ENCODE measurements around the gene ADARB2.
"Not testable (repeated sequence)": the region's sequence is repeated elsewhere in the genome, so short reads cannot be mapped to it uniquely, and the experiment has no call there.

The ADARB2 gene

DNA sequence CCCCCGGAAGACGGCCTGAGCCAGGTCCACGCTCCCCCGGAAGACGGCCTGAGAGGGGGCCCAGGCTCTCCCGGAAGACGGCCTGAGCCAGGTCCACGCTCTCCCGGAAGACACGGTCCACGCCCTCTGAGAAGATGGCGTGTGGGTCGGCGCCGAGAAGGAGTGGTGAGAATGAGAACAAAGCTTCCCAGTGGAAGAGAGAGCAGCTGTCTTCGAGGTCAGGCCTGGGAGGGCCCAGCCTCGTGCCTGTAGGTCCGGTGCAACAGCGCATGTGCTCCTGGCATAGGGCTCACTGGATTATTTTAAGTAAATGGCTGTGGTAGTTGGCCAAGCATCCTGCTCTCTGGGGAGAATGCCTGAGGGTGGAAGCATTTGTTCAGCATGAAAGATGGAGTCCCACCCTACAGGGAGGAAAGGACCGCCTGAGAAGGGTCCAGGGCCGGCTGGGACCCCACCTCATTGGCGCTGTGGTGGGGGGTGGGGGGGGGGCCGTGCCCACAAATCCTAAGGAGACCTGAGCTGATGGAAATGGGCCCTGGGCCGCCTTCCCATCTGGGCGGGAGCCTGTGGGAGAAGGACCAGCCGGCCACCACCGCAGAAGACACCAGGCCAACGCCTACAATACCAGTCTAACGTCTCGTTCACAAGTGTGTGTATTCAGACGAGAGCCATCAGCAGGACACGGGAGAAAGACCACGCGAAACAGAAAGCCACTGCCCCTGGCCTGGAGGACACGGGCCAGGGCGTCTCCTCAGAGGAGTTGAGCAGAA lies 471.1 kb downstream of the ADARB2 start:
- DNase-seq = peak; percentile 15

DNA sequence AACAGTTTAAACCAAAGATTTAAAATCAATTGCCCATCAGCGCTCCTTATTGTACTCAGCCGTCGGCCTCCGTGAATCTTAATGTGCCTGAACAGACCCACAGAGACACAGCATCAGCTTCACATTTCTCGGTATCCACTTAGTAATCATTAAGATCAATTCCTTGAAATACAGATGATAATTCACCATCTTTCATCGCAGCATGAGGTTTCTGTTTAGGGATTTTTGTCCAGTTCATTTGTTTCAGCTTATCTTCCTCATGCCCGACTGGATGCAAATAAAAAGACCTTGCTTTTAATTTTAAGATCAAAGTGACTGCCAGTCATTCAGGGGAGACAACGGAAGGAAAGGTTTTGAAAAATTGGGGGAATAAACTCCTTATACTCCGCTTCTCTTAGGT lies 473.3 kb downstream of the ADARB2 start:
- no peak for DNase-seq

DNA sequence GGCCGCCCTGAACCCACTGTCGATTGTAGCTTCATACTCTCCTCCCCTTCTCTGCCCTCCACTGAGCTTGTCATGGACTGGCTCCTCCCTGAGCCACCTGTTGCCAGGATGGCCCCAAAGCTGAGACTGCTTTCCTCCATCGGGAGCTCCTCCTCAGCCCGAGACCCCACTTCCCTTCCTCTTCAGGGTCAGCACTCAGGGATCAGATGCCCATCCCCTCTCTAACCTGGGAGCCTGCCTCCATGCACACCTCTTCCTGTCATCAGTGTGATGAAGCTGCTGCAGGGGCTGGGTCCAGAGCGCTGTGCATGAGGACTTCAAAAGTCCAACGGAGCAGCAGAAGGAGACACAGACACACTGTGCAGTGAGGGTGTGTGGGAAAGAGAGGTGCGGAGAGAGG lies 480.1 kb downstream of the ADARB2 start:
- DNase-seq = peak; percentile 16

DNA sequence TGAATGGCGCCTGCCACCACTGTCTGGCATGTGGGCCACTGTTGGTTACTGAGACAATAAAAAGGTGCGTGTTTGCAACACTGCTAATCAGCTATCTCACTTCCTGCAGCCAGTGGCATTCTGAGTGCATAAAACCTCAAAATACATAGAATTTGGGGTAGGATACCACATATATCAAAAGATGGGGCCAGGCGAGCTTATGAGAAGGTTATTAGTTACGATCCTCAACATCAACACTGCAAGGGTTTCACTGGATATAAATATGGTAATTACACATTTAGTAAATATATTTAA lies 480.9 kb downstream of the ADARB2 start:
- no peak for DNase-seq

DNA sequence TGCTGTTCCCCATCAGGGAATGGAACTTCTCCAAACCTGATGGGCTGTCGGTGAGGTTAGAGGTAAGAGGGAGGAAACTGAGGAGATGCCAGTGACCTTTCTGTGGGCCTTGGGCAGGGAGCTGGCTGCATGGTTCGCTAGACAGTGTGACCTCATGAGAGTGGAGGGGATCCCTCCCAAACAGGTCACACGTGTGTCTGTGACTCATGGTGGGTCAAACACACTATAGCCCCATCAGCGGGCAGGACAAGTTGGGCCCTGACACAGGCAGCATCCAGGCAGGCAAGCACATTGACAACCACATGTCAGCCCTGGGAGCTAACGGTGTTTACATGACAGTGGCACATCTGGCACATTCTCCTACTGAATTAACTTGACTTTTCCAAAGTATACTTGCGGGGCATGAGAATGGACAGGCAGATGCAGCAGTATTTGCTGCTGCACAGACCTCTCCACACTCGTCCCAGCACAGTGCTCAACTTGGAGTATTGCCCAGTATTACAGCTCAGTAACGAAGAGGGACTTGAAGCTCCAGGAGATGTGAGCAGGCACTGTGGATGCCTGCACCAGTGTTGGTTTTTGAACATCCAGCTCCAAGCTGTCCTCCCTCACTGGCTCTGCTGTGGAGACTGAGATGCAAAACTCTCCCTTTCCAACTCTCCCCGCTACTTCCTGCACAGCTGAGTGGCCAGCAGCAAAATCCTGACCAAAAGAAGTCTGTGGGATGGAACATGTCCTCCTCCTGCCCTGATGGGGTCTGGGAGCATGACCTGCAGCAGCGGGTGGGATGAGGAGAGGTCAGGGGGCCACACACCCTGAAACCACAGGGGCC lies 481.5 kb downstream of the ADARB2 start:
- peak; percentile 27 for DNase-seq

DNA sequence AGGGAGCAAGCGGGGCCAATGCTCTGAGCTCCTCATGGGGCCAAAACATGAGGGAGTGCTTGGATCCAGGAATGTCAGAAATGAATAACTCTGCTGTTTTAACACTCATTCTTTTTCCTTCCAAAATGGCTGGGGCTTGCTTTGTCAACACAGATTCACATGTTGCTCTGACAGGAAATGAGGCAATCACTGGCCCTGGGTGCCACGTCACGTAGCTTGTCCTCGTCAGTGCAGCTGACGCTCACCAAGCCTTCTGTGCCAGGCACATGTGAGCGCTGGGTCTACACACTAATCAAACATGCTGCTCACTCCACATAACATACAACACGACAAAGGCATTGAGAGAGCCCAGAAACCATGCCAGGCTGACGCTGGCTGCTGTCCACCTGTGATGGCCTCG lies 482.2 kb downstream of the ADARB2 start:
- DNase-seq = no peak

DNA sequence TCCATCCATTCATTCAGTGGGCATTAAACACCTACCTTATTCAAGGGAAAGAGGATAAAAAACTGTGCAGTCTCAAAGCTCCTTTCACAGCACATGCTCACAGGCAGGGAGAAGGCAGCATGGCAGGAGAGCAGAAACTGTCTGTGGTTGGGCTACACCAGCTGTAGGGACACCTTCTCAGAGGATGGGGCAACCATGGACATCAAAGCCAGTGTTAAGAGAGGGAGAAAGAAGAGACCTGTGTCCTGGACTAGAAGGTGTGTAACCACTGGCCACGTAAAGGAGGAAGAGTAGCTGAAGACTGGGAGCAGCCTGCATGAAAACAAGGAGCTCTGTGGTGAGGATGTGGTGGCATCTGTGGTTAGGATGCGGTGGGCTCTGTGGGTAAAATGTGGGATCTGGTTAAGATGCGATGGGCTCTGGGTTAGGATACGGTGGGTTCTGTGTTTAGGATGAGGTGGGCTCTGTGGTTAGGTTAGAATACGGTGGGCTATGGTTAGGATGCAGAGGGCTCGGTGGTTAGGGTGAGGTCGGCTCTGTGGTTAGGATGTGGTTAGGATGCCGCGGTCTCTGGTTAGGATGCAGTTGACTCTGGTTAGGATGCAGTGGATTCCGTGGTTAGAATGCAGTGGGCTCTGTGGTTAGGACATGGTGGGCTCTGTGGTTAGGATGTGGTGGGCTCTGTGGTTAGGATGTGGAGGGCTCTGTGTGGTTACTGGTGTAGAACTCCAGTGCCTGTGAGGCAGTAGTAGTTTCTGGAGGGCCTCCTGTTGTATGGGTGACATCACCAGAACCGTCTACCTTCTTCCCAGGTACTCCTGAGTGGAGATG lies 483.6 kb downstream of the ADARB2 start:
- no peak for DNase-seq

DNA sequence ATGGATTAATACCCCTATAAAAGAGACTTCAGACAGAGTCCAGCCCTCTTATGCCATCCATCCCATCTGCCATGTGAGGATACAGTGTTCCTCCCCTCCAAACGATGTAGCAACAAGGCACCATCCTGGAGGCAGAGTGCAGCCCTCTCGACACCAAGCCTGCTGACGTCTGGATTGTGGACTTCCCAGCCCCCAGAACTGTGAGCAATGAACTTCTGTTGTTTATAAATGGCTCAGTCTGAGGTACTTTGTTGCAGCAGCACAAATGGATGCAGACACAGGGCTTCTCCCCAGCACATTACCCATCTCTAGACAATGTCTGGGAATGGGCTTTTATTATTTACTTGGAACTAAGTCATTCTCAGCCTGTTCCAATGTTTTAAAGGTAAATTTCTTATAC lies 485.6 kb downstream of the ADARB2 start:
- no peak for DNase-seq

DNA sequence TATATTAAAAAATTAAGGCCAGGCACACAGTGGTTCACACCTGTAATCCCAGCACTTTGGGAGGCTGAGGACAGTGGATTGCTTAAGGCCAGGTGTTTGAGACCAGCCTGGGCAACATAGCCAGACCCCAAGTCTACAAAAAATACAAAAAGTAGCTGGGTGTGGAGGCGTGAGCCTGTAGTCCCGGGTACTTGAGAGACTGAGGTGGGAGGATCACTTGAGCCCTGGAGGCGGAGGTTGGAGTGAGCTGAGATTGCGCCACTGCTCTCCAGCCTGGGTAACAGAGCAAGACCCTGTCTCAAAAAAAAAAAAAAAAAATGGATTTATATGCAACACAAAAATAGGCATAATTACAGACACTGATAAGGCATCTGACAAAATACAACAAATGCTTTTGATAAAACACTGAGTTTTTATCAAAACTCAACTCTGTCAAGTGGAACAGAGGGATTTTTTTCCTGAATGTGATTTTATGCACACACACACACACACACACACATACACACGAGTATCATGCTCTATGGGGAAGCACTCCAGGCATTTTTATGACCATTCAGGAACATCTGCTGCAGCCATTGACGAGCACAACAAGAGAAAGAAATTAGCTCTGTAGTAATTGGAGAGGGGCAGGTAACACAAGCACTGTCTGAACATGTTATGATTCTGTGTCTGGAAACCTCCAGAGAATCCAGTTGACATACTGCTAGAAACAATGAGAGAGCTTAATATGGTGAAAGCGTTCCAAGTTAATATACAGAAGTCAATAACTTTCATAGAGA lies 488.0 kb downstream of the ADARB2 start:
- no peak for DNase-seq

DNA sequence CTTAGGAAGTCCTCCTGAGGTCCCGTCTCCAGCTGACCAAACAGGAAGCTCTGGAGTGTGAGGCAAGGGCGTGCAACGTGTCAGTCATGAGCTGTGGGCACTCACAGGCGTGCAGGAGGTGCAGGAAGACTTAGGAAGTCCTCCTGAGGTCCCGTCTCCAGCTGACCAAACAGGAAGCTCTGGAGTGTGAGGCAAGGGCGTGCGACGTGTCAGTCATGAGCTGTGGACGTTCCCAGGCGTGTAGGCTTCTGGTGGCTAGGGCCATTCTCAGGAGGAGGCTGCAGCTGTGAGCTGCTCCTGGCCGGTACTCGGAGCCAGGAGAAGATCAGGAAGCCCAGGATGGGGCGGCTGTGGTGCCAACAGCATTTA lies 489.1 kb downstream of the ADARB2 start:
- not testable (repeated sequence) for DNase-seq

DNA sequence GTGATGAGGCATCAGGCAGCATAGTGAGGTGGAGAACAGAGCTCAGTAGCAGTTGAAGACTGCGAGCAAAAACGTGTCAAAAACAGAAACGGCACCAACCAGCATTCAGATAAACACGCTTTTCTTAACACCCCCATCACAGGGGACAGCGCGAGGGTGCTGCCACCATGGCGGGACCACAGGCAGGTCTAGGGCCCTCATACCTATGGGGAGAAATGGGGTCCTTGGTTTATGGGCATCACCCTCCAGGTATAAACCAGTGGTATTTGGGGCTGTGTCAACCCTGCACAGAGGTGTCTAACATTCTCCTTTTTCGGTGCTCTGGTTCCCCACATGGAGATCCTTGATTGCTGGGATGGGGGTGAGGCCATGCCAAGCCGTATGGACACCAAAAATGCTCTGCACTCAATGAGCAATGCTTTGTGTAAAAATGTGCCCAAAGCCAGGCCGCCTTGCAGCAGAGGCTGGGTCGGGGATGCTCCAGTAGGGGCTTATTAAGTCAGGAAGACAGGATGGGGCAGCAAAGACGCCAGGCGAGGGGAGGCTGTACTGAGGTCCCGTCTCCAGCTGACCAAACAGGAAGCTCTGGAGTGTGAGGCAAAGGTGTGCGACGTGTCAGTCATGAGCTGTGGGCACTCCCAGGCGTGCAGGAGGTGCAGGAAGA lies 489.6 kb downstream of the ADARB2 start:
- DNase-seq = no peak

DNA sequence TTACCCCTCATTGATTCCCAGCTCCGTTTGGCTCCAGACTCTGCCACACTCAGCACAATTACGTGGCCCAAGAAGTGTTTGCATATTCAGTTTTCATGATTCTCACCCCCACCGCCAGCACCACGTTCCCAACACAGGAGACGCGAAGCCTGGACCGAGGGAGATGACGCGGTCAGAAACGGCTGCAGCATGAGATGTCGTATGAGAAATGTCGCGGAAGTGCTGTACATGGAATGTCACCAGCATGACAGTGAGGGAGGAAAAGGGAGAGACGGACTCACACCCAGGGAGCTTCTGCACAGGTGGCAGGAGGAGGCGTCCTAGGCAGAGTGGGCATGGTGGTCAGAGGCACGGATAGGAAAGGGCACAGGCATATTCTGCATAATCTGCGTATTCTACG lies 492.8 kb downstream of the ADARB2 start:
- no peak for DNase-seq

DNA sequence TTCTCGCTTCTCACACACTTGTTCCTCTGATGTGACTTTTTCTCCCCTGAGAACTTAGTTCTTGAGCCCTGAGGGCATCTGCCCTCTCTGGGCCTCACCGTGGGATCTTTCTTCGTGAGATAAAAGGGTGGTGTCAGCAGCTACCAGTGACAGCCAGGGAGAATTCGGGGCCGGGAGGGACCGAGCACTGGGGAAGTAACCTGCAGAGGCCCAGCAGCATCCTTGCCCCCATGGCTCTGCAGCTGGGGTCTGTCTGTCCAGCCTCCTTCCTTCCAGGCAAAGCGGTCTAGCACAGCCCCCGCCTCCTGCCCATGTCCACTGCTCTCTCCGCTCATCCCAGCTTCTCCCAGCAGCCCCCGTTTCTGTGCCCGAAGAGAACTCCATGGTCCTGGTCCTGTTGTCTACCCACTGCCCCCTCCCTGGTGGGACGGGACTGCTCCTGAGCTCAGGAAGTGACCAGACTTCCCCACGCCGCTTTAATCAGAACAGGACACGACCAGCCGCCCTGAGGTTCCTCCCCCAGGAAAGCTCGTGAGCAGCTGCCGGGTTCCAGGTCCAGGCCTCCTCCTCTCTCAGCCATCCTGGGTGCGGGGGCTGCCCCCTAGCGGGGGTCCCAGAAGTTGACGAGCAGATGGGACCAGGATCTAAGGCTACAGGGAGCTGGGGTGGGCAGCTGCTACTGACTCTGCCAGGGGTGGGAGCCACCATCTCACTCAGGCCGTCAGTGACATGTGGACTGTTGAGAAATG lies 493.7 kb downstream of the ADARB2 start:
- no peak for DNase-seq

DNA sequence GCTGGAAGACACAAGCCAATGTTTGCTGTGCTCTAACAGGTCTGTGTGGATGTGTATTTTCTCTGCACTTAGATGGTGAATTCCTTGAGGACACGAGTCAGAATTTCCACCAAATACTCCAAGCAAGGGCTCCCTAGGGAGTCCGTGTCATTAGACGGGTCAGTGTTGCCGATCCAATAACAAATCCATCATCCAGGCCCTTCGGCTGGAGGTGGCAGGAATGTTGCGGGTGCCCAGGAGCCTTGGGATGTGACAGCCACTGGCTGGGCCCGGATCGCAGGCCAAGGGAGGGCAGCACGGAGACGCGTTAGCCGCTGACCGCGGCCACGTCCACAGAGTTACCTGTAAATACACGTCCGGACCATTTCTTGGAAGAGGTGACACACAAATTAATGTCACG lies 494.4 kb downstream of the ADARB2 start:
- DNase-seq = no peak

DNA sequence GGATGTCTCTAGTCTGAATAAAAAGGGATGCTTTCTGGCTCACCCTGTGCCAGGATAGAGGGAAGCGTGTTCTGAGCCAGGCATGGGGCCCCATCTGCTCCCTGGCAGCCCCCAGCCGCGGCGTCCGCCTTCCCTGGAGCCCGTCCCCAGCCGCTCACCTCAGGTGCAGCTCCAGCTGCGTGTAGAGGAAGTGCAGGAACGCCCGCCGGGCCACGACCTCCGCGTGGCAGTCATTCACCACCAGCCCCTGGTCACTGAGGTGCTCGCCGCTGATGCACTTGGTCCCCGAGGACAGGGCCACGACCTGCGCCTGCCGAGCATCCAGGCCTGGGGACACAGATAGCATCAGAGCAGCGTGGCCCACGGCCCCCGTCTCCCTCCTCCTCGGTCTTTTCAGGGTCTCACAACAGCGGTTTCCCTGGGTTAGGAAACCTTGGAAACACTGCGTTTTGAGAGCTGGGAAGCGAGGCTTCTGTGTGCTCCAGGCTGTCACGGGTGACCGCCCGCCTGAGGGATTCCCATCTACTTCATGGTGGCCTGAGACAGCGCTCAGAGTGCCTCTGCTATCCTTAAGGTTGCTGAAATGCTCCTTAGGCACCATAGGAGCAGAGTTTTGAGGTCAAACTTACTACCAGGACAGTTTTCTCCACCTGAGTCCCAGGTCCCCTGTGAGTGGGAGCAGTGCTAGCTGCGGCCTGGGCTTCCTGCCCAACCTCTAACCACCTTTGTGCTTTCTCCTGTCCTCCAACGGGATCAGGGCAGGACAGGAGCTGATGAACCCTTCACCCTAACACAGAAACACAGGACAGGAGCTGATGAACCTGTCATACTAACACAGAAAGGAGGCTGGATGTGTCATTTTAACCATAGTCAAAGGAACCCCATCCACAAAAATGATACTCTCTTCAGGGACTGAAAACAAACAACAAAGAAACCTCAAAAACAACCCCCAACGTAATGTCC lies 495.1 kb downstream of the ADARB2 start:
- no peak for DNase-seq

DNA sequence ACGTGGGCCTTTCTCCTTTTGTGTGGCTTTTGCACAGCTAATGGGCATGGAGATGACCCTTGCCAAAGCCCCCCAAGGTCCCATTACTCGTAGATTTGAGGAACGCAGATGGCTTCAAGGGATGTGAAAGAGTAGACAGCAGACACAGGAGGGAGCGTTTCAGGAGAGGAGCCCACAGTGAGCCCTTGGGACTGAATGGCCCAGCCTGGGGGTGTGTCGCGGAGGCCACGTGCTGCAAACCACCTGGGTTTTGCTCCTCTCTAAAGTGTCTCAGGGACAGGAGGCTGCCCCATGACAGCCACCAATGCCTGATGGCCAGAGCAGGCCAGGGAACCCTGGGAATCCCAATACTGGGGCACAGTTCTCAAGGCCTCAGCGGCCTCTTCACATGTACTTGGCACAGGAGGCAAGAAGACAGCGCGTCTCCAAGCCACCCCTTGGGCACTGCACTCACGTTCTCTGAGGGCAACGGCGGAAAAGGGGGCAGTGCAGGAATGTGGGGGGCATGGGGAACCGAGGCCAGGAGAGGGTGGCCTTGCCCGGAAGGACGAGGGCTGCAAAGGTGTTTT lies 495.9 kb downstream of the ADARB2 start:
- DNase-seq = no peak

DNA sequence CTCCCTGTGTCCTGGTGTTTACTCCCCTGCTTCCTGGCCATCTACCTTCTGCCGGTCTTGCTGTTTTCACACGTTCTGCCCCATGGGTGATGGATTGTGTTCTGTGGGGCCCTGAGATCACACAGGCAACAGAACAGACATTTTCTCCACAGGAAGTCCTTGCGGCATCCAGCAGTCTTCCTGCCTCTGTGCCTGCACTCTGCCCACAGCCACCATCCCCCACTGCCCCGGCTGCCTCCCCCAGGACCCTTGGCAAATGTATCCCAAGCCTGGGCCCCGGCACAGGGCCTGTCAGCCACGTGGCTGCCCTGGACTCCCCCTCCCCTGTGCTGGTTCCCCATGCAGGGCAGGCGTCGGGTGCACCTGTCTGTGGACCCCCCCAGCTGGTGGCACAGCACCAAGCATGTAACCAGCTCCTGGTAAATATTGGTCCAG lies 497.0 kb downstream of the ADARB2 start:
- no peak for DNase-seq

DNA sequence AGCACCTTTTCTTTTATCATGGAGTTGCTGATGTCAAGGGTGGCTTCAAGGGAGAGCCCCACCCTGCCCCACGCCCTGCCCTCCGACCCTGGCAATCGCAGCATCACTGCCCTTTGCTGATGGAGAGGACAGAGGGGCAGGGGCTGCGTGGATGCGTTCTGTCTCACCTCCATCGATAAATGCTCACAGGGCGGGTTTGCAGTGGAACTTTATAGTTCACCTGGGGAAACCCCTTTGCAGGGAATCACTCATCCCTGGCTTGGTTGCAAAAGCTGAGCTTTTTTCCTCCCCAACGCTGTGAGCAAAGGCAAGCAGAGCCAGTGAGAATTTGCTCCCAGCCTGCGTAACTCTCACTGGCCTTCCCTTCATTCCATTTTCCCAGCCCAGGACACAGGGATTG lies 504.3 kb downstream of the ADARB2 start:
- no peak for DNase-seq

DNA sequence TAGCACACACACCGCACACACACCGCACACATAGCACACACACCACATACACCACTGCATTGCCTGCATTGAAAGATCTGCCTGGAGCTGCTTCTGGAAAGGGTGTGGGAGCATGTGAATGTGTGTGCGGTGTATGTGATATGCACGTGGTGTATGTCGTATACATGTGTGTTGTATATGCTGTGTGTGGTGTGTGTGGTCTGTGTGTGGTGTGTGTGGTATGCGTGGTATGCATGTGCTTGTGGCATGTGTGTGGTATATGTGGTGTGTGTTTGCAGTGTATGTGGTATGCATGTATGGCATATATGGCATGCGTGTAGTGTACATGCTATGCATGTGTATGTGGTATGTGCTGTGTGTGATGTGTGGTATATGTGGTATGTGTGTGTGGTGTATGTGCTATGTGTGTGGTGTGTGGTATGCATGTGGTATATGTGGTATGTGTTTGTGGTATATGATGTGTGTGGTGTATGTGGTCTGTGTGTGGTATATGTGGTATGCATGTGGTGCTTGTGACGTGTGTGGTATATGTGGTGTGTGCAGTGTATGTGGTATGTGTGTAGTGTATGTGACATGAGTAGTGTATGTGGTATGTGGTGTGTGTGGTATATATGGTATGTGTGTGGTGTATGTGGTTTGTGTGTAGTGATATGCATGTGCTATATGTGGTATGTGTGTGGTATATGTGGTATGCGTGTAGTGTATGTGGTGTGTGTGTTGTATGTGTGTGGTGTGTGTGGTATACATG lies 505.0 kb downstream of the ADARB2 start:
- no peak for DNase-seq

Measured in activated CD4-positive, CD25-positive, alpha-beta regulatory T cell treated with anti-CD3 and anti-CD28 coated beads, Interleukin-2, amount 50 U/mL, for 72 hours (primary cell).